ENCODE measurements around the gene PUM2.
"Not testable (repeated sequence)": the region's sequence is repeated elsewhere in the genome, so short reads cannot be mapped to it uniquely, and the experiment has no call there.

Gene PUM2

GRCh38 chr2:20350753-20351554 lies at the start of gene PUM2:
Gene PUM2 (minus strand): TSS chr2:20350844. CDS start chr2:20327360, 23,484 bp downstream.
- ATAC-seq = peak; percentile 82 to 88

DNA sequence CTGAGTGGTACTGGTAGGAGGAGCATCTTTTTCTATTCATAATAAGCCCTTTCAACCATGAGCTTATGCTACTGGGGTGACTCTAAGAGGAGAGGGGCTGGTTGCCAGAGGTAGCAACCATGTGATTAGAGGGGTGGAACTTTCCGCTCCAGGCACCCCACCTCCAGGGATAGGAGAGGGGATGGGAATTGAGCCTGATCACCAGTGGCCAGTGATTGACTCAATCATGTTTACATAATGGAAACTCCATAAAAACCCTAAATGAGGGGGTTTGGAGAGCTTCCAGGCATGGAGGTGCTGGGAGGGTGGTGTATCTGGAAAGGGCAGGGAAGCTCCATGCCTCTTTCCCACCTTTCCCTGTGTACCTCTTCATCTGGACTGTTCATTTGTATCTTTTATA lies 49.7 kb upstream of the PUM2 start:
- ATAC-seq = no peak

GRCh38 chr2:20398956-20399567 lies 48.4 kb upstream of the PUM2 start:
- ATAC-seq = no peak

- ATAC-seq = no peak
Measured at GRCh38 chr2:20397811-20398447, 47.3 kb upstream of the PUM2 start.

DNA sequence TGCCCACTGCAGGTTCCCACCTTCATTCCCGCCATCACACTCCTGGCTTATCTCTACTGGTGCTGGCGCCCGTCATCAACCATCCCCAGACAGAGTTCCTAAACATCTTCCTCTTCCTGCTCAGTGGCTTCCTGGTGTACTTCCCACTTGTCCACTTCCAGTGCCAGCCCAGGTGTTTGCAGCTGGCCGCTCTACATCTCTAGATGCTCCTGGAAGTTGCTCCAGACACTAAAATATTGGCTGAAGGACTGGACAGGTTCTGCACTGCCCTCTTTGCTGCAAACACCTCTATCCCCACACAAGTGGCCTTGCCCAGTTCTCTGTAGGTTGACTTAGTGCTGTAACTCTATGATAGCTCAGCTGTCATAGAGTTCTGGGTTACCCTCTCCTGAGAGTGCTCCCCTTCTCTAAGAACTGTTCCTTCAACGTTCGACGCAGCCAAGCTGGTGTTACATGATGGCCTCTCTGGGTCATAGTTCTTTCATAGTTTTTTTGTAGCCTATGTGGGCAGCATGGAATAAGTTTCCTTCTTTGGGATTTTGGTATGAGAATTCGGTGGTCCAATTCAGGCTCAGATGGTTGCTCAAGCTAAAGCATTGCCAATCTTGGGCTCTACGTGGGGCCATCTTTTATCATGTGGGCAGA lies 45.8 kb upstream of the PUM2 start:
- ATAC-seq = no peak

DNA sequence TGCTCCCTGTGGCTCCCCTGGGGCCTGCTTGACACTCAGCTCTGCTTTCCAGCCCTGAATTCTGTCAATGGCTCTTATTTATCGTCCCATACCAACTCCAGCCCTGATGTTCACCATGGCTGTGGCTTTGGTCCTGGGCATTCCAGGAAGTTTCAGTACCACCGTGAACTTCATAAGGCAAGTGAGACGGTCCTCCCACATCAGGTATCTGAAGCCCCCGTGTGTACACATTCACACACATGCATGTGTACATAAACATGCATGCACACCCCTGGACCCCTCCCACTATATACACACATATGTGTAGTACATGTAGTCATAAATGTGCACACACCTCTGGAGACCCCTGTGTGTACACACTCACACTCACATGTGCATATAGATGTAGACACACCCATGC lies 43.3 kb upstream of the PUM2 start:
- no peak for ATAC-seq

- no peak for ATAC-seq
Measured at GRCh38 chr2:20391951-20392699, 41.5 kb upstream of the PUM2 start.

- ATAC-seq = no peak
Measured at GRCh38 chr2:20390524-20391123, 40.0 kb upstream of the PUM2 start.

DNA sequence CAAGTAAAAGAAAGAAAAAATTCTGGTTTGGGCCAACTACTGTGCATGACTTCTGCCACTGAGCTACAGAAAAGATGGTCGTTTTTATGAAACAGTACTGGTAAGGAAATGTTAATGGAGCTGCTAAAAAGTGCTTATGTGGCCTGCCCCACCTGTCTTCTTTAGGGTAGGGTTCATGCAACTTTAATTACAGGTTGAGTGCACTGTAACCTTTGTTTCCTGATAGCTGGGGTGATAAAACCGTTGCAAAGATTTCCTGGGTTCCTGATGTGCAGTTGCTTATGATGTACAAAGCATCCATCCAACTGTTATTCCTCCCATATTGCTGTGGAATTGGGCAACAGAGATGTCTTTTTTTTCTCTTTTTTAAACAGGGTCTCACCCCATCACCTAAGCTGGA lies 34.3 kb upstream of the PUM2 start:
- no peak for ATAC-seq

- ATAC-seq = no peak
Measured at GRCh38 chr2:20382965-20383810, 32.5 kb upstream of the PUM2 start.

DNA sequence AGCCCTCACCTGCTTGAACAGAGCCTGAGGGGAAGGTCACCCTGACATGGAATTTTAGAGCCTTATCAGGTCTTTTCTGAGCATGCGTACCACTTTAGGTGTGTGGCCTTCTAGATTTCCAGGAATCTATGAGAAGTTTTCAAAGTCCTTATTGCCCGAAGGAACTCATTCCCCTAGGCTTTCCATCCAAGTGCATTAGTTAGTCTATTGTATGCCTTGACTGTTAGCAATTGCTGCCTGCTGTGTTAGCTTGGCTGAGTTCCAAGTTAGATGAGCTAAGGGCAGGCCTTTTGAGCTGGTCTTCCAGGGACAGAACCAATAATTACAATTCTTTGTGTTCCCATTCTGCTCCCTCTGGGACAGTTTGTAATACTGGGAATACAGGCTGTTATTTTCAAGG lies 30.8 kb upstream of the PUM2 start:
- no peak for ATAC-seq

DNA sequence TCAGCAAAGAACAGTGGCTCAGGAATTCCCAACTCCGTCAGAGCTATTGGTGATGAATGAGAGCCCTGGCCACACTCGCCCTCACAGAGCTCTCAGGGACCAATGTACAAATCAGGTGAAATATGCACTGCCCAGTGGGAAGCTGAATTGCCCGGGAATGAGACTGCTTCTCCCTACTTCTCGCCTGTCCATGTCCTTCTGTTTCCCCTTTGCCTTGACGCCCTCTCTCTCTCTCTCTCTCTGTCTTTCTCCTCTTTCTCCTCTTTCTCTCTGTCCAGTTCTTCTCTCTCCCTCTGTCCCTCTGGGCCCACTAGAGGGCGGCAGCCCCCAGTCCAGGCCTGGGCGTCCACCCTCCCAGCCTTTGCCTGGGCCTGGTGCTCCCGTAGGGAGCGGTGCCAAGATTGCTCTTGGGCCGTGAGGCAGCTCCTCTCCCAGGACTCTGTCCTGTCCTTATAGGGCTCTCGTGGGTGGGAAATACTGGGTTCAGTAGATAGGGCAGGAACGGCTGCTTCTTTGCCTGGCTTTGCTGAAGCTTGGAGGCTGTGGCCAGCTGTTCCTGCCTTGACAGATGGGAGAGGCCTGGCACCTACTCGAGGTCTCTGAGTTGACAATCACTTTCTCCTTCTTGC lies 28.4 kb upstream of the PUM2 start:
- ATAC-seq = no peak

GRCh38 chr2:20378341-20378740 lies 27.7 kb upstream of the PUM2 start:
- no peak for ATAC-seq

DNA sequence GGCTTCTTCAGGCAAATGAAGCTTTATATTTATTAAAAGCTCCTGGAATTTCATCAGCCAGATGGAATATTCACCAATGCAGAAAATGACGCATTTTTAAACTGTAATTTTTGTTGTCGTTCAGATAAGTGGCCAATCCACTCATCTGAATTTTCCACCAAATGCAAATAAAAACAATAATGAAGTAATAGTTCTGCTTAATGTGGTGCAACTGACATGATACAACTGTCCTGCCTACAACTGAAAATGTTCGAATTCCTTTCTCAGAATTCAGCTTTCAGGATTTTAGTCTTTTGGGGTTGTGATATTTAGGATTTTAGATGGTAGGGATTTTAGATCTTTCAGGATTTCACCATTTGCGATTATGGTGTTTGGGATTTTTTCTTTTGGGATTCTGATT lies 27.1 kb upstream of the PUM2 start:
- no peak for ATAC-seq

DNA sequence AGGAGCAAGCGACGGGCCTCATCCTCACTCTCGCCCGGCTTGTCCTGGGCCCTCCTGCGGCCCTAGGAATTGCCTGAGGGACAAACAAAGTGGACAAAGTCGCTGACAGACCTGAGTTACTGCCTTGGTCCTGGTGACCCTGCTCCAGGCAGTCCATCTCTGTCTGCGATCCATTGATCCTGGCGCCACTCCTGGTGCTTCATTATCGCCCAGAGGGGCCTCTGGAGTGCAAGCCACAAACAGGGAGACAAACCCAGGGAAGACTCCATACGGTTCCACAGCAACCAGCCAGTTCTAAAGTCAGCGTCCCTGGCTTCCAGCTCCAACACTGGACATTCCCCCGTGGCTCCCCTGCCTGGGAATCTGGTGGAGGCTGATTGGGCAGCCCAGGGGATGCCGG lies 24.3 kb upstream of the PUM2 start:
- not testable (repeated sequence) for ATAC-seq

DNA sequence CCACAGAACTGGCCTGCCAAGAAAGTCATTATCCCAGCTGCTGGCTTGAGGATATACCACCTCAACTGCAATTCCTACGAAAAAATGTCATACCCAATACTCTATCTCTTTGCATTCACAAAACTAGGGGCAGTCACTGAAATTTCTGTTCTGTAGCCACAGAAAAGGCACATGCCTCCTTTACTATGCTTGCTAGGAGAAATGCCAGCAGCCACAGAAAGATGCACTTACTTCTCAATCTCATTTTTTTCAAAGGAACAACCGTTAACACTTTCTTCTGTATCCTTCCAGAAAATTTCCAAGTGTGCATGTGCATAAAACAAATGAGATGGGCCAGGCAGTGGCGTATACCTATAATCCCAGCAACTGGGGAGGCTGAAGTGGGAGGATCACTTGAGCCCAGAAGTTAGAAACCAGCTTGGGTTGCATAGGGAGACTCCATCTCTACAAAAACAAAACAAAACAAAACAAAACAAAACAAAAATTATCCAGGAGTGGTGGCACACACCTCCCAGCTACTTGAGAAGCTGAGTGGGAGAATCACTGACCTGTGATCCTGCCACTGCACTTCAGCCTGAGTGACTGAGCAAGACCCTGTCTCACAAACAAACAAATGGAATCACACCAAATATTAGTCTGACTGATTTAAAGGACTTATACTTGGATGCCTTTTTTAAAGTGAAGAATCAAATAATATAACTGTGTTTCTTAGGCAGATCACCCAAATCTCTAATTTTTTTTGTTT lies 22.4 kb upstream of the PUM2 start:
- no peak for ATAC-seq

- no peak for ATAC-seq
Measured at GRCh38 chr2:20371323-20372025, 20.8 kb upstream of the PUM2 start.

DNA sequence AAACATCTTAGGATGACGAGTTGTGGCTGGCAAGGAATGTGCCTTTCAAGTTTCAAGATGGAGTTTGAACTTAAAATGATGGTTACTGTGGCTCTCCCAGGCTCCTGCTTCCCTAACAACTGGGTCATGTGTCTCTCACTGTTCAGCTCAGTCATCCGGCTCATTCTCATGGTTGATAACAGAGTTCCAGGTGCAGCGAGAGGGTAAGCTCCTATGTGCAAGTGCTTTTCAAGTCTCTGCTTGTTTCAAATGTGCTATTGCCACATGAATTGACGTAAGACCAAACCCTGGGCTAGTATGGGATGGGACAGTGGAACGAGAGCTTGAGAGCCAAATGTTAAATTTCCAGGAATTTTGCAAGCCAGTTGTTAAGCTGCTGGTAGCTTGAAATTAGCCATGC lies 19.5 kb upstream of the PUM2 start:
- ATAC-seq = no peak

DNA sequence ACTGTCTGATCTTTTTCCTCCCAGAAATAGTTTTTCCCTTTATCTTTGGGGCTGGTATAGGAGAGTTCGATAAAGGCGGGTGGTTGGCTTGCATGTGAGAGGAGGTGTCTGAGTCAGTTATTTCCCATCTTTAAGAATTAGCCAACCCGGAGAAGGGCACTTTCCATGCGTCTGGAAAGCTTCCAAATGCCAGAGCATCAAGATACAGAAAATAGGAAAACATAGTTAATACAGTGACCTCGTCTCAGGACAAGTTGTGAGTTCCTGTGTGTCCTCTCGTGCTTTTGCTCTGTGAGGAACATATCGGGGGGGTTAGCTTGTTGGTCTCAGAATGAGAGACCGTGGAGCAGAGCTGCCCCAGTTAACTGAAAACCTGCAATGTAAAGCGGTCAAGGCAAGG lies 18.7 kb upstream of the PUM2 start:
- no peak for ATAC-seq
